ENCODE measurements around the gene MAPK8IP2. TPM values are rescaled to one million over a fixed set of nuclear protein-coding genes. Genes with fewer than 3 reads are reported as not detected.

MAPK8IP2 gene
- total RNA-seq, result 0.12 and 0.13 TPM in 2 replicates

DNA sequence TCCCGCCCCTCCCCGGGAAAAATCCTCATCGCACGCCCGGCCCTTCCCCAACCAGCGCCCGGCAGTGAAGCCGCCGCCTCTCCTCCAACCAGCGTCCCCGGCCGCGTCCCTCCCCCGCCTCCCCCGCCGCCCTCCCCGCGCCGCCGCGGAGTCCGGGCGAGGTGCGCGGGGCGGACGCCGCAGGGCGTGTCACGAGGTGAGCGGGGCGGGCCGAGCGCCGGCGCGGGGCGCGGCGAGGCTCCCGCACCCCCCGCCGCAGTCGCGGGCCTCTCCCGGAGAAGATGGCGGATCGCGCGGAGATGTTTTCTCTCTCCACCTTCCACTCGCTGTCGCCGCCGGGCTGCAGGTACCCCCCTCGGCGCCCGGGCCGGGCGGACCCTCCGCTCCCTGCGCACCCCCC, at the start of gene MAPK8IP2:
MAPK8IP2 (plus strand) TSS at position 256 of the 400 bp plus-strand sequence; CDS start at position 282, 26 bp downstream.

DNA sequence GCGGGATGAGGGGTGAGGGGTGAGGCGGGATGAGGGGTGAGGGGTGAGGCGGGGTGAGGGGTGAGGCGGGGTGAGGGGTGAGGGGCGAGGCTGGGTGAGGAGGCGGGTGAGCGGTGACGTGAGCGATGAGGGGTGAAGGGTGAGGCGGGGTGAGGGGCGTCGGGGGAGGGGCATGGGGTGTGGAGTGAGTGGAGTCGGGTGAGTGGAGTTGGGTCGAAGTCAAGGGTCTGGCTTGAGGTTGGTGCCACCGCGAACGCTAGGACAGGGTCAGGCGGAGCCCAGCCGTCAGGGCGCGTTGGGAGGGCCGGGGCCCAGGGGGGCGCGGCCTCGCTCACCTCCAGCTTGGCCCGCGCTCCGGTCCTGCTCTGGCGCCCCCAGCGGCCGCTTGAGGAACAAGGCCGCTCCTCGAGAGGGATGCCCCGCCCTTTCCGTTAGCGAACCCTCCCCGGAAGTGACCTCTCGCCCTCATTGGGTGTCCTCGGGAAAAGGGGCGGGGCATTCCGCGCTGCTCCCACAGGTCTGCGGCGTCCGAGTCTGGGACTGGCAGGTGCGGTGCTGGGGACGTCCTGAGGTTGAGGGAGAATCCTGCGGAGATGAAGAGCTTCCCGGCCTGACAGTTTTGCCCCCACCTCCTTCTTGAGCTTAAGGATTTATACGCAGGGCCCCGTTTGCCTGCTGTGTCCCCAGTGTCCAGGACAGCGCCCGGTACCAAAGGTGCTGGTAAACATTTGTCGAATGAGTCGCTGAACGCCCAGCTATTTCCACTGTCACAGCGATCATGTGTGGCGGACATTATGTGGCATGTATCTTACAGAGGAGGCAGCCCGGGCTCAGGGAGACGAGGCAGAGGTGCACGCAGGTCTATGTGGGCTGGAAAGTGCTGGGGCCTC, 37.8 kb upstream of the MAPK8IP2 start, which contains the start of gene SYCE3:
SYCE3 (minus strand) TSS at position 397 of the 890 bp plus-strand sequence. CDS start 6,514 bp downstream, outside the sequence.

DNA sequence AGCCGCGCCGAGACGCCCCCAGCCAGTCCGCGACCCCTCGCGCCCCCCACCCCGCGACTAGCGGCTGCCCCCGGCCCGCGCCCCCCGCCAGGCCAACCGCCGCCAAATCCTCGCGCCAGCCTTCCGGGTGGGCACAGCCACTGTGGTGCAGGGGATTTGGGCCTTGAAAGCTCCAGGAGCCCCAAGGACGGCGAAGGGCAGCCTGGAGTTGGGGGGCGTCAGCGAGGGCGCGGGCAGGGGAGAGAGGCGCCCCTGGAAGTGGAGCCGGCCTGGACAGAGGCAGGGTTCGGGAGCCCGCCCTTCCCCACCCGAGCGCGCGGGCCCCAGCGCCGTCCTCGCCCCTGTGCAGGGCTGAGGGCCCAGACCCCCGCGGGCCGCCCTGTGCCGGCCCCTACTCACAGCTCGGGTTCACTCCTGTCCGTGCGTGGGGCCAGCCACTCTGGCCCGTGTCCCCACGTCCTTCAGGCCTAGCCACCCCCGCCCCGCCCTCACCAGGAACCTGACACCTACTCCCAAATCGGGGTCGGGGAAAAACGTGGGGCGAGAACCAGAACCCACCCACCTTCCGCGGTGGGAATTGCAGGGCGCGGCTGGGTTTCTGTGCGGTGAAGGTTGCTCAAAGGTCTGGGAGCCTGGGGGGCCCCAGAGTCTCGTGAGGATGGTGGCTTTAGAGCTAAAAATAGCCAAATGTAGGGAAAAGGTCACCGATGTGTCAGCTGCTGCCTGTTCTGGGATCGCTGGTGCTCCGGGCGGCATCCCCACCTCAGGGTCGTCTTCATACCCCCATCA, 22.4 kb upstream of the MAPK8IP2 start, which contains the start of gene CPT1B:
CPT1B (minus strand) TSS at position 441 of the 789 bp plus-strand sequence. CDS start 512 bp downstream, outside the sequence.

DNA sequence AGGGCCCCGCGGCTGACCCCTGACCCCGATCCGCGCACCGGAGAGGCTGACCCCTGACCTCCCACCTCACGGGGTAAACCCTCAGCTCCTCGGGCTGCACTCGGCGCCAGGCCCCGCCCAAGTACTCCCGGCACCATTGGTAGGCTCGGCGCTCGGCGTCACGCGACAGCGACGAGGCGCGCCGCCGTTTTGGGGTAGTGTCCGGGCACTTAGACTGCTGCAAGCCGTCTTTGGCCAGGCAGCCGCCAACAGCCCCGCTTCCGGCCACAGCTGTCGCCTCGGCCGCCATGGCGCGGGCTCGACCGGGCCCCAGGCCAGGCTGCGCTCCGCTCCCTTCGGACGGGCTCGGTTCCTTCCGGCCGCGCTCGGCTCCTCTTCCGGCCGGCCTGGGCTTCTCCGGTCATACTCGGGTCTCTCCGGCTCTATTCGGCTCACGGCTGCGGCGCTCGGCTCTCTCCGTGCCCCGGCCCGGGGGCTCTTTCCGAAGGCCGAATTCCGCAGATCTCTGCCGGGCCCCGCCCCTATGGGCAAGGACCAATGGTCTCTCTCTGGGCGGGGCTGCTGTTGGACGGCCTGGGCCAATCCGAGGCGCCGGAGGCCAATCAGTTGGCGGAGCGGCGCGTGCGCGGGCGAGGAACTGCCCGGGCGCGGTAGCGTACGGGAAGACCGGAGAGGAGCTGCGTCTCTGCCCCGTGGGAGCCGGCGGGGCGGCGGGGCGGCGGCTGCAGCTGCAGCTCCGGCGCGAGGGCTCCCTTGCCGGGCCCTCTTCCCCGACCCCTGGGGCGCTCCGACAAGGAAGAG, 17.9 kb upstream of the MAPK8IP2 start, which contains the start of gene CHKB:
CHKB (minus strand) TSS at position 357 of the 801 bp plus-strand sequence; CDS start at position 289, 68 bp downstream.

DNA sequence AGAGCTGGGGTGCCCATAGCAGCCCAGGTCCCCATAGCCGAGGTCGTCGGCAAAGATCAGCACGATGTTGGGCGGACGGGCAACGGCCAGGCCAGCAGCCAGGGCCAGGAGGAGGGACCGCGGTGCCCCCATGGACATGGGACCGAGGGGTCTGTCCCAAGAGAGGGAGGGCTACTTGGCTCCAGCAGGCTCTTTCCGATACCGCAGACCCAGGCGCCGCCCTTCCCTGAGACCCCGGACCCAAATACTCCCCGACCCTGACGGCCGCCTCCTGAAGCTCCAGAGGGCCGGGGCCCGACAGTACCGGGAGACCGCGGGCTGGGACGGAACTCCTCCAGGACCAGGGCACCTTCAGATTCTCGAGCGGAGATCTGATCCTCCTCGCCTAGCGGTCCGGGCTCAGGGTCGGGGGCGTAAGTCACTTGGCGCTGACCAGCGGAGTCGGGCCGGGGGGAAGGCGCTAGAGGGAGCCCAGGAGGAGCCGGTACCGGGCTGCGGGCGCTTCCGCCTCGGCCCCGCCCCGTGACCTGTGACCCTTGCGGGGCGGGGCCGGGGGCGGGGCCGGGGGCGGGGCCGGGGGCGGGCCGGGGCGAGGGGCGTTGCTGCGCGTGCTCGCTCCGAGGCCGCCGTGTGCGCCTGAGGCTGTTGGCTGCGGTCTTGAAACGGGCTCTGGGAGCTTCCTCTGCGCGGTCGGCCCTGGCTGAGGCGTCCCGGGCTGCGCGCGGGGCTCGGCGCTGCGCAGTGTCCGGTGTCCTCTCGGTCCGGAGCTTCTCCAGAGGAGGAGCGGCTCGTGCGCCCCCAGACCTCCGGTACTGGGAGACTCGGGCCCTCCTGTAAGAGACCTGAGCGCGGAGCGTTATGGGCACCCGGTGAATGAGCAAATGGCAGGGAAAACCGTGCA, 27.3 kb downstream of the MAPK8IP2 start, which contains the start of gene ARSA:
ARSA (minus strand) TSS at position 511 of the 901 bp plus-strand sequence; CDS start at position 138, 373 bp downstream.

Other genes starting within 250 kb of the MAPK8IP2 start
- gene SBF1, start 125.8 kb upstream of the MAPK8IP2 start, total RNA-seq, result 49.7 and 60.6 TPM in 2 replicates
- under 0.01 and 0.37 TPM in 2 replicates for gene ADM2, start 119.2 kb upstream of the MAPK8IP2 start, total RNA-seq
- not detected in 2 replicates for gene MIOX, start 113.9 kb upstream of the MAPK8IP2 start, total RNA-seq
- 24.8 and 29.5 TPM in 2 replicates for gene LMF2, start 93.1 kb upstream of the MAPK8IP2 start, total RNA-seq
- gene NCAPH2, start 92.6 kb upstream of the MAPK8IP2 start, total RNA-seq, result 24.9 and 38.2 TPM in 2 replicates
- 0.62 and 2.0 TPM in 2 replicates for gene SCO2, start 75.2 kb upstream of the MAPK8IP2 start, total RNA-seq
- 7.3 and 14.3 TPM in 2 replicates for gene TYMP, start 70.8 kb upstream of the MAPK8IP2 start, total RNA-seq
- under 0.01 TPM in 1 of 2 replicates, not detected in the other for gene KLHDC7B, start 54.9 kb upstream of the MAPK8IP2 start, total RNA-seq
- gene SYCE3, start 37.9 kb upstream of the MAPK8IP2 start, total RNA-seq, result 0.79 TPM in 1 of 2 replicates, not detected in the other
- gene CPT1B, start 22.4 kb upstream of the MAPK8IP2 start, total RNA-seq, result 1.5 and 2.9 TPM in 2 replicates
- gene CHKB, start 17.9 kb upstream of the MAPK8IP2 start, total RNA-seq, result 20.9 and 21.8 TPM in 2 replicates
- 12.4 and 17.2 TPM in 2 replicates for gene ARSA, start 27.4 kb downstream of the MAPK8IP2 start, total RNA-seq
- 0.62 and 0.79 TPM in 2 replicates for gene SHANK3, start 72.0 kb downstream of the MAPK8IP2 start, total RNA-seq
- not detected in 2 replicates for gene ACR, start 137.4 kb downstream of the MAPK8IP2 start, total RNA-seq
- 6.1 and 6.9 TPM in 2 replicates for gene RABL2B, start 182.8 kb downstream of the MAPK8IP2 start, total RNA-seq

All from aortic smooth muscle cell (primary cell).